GM23338 (cell line): ENCODE measurements around the gene CLEC12A.
"Not testable (repeated sequence)": the region's sequence is repeated elsewhere in the genome, so short reads cannot be mapped to it uniquely, and the experiment has no call there.

ENCODE experiments used
- CREB1 ChIP-seq: fragments of 250-450 bp; sonication (Bioruptor Pico); IDR thresholded peaks from 2 replicates; pipeline ENCODE4 v1.5.0; 2020; ENCODE audit warnings: low read depth, mild to moderate bottlenecking, moderate library complexity
- CTCF ChIP-seq, 2 experiments: fragments of 200-600 bp in 1 of 2; sonication (generic) in 1 of 2; conservative IDR thresholded peaks; 2 replicates each; pipeline versions ENCODE4 v1.5.1 to v1.6.1; 2016 to 2017; ENCODE audit warnings: antibody characterized with exemption in 2 of 2, low read depth in 2 of 2, mild to moderate bottlenecking in 2 of 2, moderate library complexity in 1 of 2
- ETS1 ChIP-seq: IDR thresholded peaks from 2 replicates; pipeline ENCODE4 v1.6.1; 2016; ENCODE audit warnings: antibody characterized with exemption
- EZH2 ChIP-seq: fragments of 200-600 bp; sonication (generic); IDR thresholded peaks from one replicate; pipeline ENCODE4 v1.8.0; 2017; ENCODE audit warnings: antibody characterized with exemption, mild to moderate bottlenecking, low read depth; ENCODE audit not compliant: unreplicated experiment
- EZH2phosphoT487 ChIP-seq: fragments of 200-600 bp; sonication (generic); IDR thresholded peaks from one replicate; pipeline ENCODE4 v1.8.1; 2018; ENCODE audit warnings: antibody characterized with exemption; ENCODE audit not compliant: unreplicated experiment
- JUNB ChIP-seq: IDR thresholded peaks from one replicate; pipeline ENCODE4 v1.6.1; 2016; ENCODE audit warnings: antibody characterized with exemption; ENCODE audit not compliant: unreplicated experiment
- NANOG ChIP-seq: IDR thresholded peaks from 2 replicates; pipeline ENCODE4 v1.6.1; 2016; ENCODE audit warnings: antibody characterized with exemption, borderline replicate concordance
- POLR2AphosphoS5 ChIP-seq: IDR thresholded peaks from 2 replicates; pipeline ENCODE4 v1.6.1; 2016; ENCODE audit warnings: antibody characterized with exemption, low read depth
- REST ChIP-seq: IDR thresholded peaks from one replicate; pipeline ENCODE4 v1.6.1; 2018; ENCODE audit warnings: antibody characterized with exemption; ENCODE audit not compliant: unreplicated experiment
- STAT1 ChIP-seq: IDR thresholded peaks from one replicate; pipeline ENCODE4 v1.6.1; 2016; ENCODE audit warnings: antibody characterized with exemption; ENCODE audit not compliant: unreplicated experiment
- ZNF114 ChIP-seq: fragments of 250-450 bp; sonication (Bioruptor Pico); IDR thresholded peaks from 2 replicates; pipeline ENCODE4 v1.5.0; 2020; ENCODE audit warnings: mild to moderate bottlenecking, moderate library complexity
- ZNF331 ChIP-seq: fragments of 250-450 bp; sonication (Bioruptor Pico); IDR thresholded peaks from 2 replicates; pipeline ENCODE4 v1.5.0; 2020; ENCODE audit warnings: low read depth, mild to moderate bottlenecking, moderate library complexity
- ZNF462 ChIP-seq: fragments of 250-450 bp; sonication (Bioruptor Pico); IDR thresholded peaks from 2 replicates; pipeline ENCODE4 v1.5.0; 2020; ENCODE audit warnings: mild to moderate bottlenecking, moderate library complexity

GRCh38 chr12:10026666-10027065, 55.5 kb downstream of the CLEC12A start:
- not testable (repeated sequence) for TF ChIP-seq POLR2AphosphoS5; CTCF (conservative IDR thresholded peaks at IDR 0.05; ENCODE audit: low read depth in 2 of 2); EZH2; CREB1 (CRISPR knock-in tag); REST; JUNB; ETS1; EZH2phosphoT487; ZNF114 (CRISPR knock-in tag); STAT1; NANOG; ZNF331 (CRISPR knock-in tag); ZNF462 (CRISPR knock-in tag)
